B cell (primary cell): ENCODE results near the gene TMC2. TPM values are rescaled to one million over a fixed set of nuclear protein-coding genes. Genes with fewer than 3 reads are reported as not detected.

ENCODE experiments used
- ATAC-seq: fragments of 200-7000 bp; cut with Tn5 transposase; one replicate; pipeline ENCODE4 v1.10.0; 2021; ENCODE audit warnings: low read depth, mild to moderate bottlenecking, moderate number of reproducible peaks, moderate library complexity
- CTCF ChIA-PET: fragments of 350-600 bp; sonication (Branson Sonifier 250); formaldehyde crosslinking; loops from one replicate; lab custom pipeline; 2021; ENCODE audit warnings: antibody characterized with exemption, inconsistent platforms; lab: Charles Lee
- POLR2A ChIA-PET: fragments of 350-600 bp; sonication (Branson Sonifier 250); formaldehyde crosslinking; loops from one replicate; lab custom pipeline; 2021; ENCODE audit warnings: antibody characterized with exemption; lab: Charles Lee
- DNase-seq: peaks from one replicate; pipeline ENCODE4 v3.0.0; 2013
- H2AFZ ChIP-seq: 2 replicates; pipeline ENCODE4 v1.6.1; 2012; ENCODE audit warnings: mild to moderate bottlenecking, low read depth, low read length; ENCODE audit not compliant: insufficient read depth, poor library complexity, severe bottlenecking
- H3K27ac ChIP-seq, 2 donors: 1 replicate in 1 of 2; 2 replicates in 1 of 2; pipeline ENCODE4 v1.5.1; 2012 to 2013; ENCODE audit warnings: low read length in 2 of 2, mild to moderate bottlenecking in 2 of 2, moderate library complexity in 1 of 2
- H3K27me3 ChIP-seq, 4 experiments: fragments of 200-600 bp in 1 of 4; sonication (generic) in 1 of 4; replicated peaks in 1 of 4; 1 replicate in 2 of 4; 2 replicates in 2 of 4; pipeline versions ENCODE4 v1.6.1 to v1.7.0; 2013 to 2016; ENCODE audit warnings: low read length in 3 of 4, mild to moderate bottlenecking in 2 of 4, mixed read lengths in 1 of 4, moderate library complexity in 1 of 4; ENCODE audit not compliant: insufficient read depth in 4 of 4, control insufficient read depth in 3 of 4; ENCODE audit errors: control extremely low read depth in 1 of 4
- H3K36me3 ChIP-seq, 2 experiments: replicated peaks in 1 of 2; 1 replicate in 1 of 2; 2 replicates in 1 of 2; pipeline versions ENCODE4 v1.6.1 to v1.7.1; 2013; ENCODE audit warnings: low read length in 1 of 2; ENCODE audit not compliant: insufficient read depth in 2 of 2, control insufficient read depth in 1 of 2; ENCODE audit errors: control extremely low read depth in 1 of 2, extremely low read depth in 1 of 2
- H3K4me1 ChIP-seq, 2 donors: fragments of 200-600 bp in 1 of 2; sonication (generic) in 1 of 2; 1 replicate in 1 of 2; 2 replicates in 1 of 2; pipeline versions ENCODE4 v1.5.1 to v1.6.1; 2013 to 2017; ENCODE audit warnings: low read length in 2 of 2; ENCODE audit not compliant: control insufficient read depth in 2 of 2, insufficient read depth in 2 of 2
- H3K4me2 ChIP-seq: replicated peaks from 2 replicates; pipeline ENCODE3; 2012; ENCODE audit warnings: mild to moderate bottlenecking, low read depth, low read length; ENCODE audit not compliant: poor library complexity, severe bottlenecking
- H3K4me3 ChIP-seq, 5 experiments: fragments of 200-600 bp in 1 of 5; sonication (generic) in 1 of 5; 1 replicate in 3 of 5; 2 replicates in 2 of 5; pipeline versions ENCODE4 v1.5.1 to v1.7.0; 2011 to 2016; ENCODE audit warnings: low read length in 4 of 5, mild to moderate bottlenecking in 4 of 5, low read depth in 2 of 5, control low read depth in 1 of 5, moderate library complexity in 1 of 5; ENCODE audit not compliant: insufficient read depth in 1 of 5; ENCODE audit errors: control extremely low read depth in 1 of 5, extremely low read depth in 1 of 5
- H3K79me2 ChIP-seq: fragments of 200-600 bp; sonication (generic); one replicate; pipeline ENCODE4 v1.6.0; 2016; ENCODE audit warnings: low read length; ENCODE audit not compliant: control insufficient read depth, insufficient read depth
- H3K9ac ChIP-seq: fragments of 200-600 bp; sonication (generic); 2 replicates; pipeline ENCODE4 v1.6.1; 2017; ENCODE audit warnings: mild to moderate bottlenecking, low read length, moderate library complexity
- H3K9me3 ChIP-seq, 3 donors: one replicate each; pipeline versions ENCODE4 v1.6.1 to v1.7.1; 2013; ENCODE audit warnings: low read length in 2 of 3; ENCODE audit not compliant: control insufficient read depth in 2 of 3, insufficient read depth in 1 of 3; ENCODE audit errors: control extremely low read depth in 1 of 3
- H4K20me1 ChIP-seq: 2 replicates; pipeline ENCODE4 v1.6.0; 2012; ENCODE audit warnings: mild to moderate bottlenecking, low read length; ENCODE audit not compliant: insufficient read depth, control insufficient read depth, poor library complexity, severe bottlenecking
- H3K27ac Mint-ChIP-seq: one replicate; pipeline ENCODE4 v1.8.0; 2021; ENCODE audit warnings: mixed read lengths
- H3K27me3 Mint-ChIP-seq: one replicate; pipeline ENCODE4 v1.8.0; 2021; ENCODE audit warnings: mixed read lengths
- H3K4me1 Mint-ChIP-seq: one replicate; pipeline ENCODE4 v1.8.0; 2021; ENCODE audit warnings: mixed read lengths
- H3K4me3 Mint-ChIP-seq: one replicate; pipeline ENCODE4 v1.8.0; 2021; ENCODE audit warnings: mixed read lengths
- H3K9me3 Mint-ChIP-seq: one replicate; pipeline ENCODE4 v1.8.0; 2022; ENCODE audit warnings: mixed read lengths; ENCODE audit not compliant: insufficient read depth
- CTCF ChIP-seq: fragments of 200-600 bp; IDR thresholded peaks from one replicate; pipeline ENCODE4 v1.8.0; 2022; ENCODE audit warnings: antibody characterized with exemption, mild to moderate bottlenecking
- EZH2 ChIP-seq: IDR thresholded peaks from 2 replicates; pipeline ENCODE4 v1.6.1; 2012; ENCODE audit warnings: borderline replicate concordance, low read depth, mild to moderate bottlenecking, moderate library complexity, low read length; ENCODE audit not compliant: insufficient read depth, poor library complexity, severe bottlenecking
- WGBS: methylation state at CpG from one replicate; pipeline ENCODE4 v1.1.5; 2013; ENCODE audit warnings: missing lambda C conversion rate; ENCODE audit not compliant: insufficient coverage; 5-methylcytosine and 5-hydroxymethylcytosine counted together
- intact Hi-C: fragments of 100-400 bp; cut with micrococcal nuclease; formaldehyde crosslinking; loops from one replicate; pipeline ENCODE4 v1.10.0; 2022
- polyA plus RNA-seq: library from polyadenylated mRNA; depleted of rRNA; stranded (reverse); fragments of >200 nt; gene quantifications from 2 replicates; pipeline ENCODE4 v1.2.3, GENCODE V29; 2012
- total RNA-seq, 2 donors: library from RNA; stranded (reverse); fragments of 120-200 nt in 1 of 2; gene quantifications; 1 replicate in 1 of 2; 2 replicates in 1 of 2; pipeline versions ENCODE4 v1.2.3 to v1.2.4, GENCODE V29; 2013 to 2022

TMC2 gene
- total and polyA plus RNA-seq, 2 donors (not counting 1 experiment from before 2014, with no cell fraction given) = not detected

GRCh38 chr20:2595076-2595475, 58.7 kb downstream of the TMC2 start:
- intact Hi-C loops = no loop called here

More at GRCh38 chr20:2595076-2595475, 58.7 kb downstream of the TMC2 start:
- ChIA-PET POLR2A (no interaction called here), CTCF (no interaction called here)
- Histone ChIP-seq H3K27me3 (peaks cover 0 to 7% (median 2%) of the 10 kb centered on the region in 4 experiments), H3K79me2 (no peaks in the 10 kb centered on the region), H3K4me1 (no peaks in the 10 kb centered on the region), H3K27ac (no peak overlapping the region), H3K36me3 (no peaks in the 10 kb centered on the region), H3K9me3 (peaks cover 0 to 5% (median 1%) of the 10 kb centered on the region in 3 donors), H3K9ac (no peak overlapping the region), H3K4me3 (no peak overlapping the region), H3K4me2 (no peak overlapping the region), H2AFZ (no peak overlapping the region), H4K20me1 (no peaks in the 10 kb centered on the region)
- H3K4me1 Mint-ChIP-seq = no peaks in the 10 kb centered on the region
- TF ChIP-seq EZH2 = no peak
- TF ChIP-seq CTCF = no peak
- no peaks in the 10 kb centered on the region for H3K9me3 Mint-ChIP-seq
- DNase-seq = no peak
- no peak overlapping the region for H3K27ac Mint-ChIP-seq
- H3K27me3 Mint-ChIP-seq = peaks cover 41% of the 10 kb centered on the region
- H3K4me3 Mint-ChIP-seq = no peak overlapping the region
- 90% methylated on average over 2 of the region's 2 CpGs for WGBS
- no peak for ATAC-seq
